AML-193 (cell line): ENCODE results near the gene ALKBH7.

Experiments
- DNase-seq, 2 experiments: peaks; one replicate each; lab custom pipeline; 2025; lab: John Stamatoyannopoulos, UW

Gene ALKBH7

DNA sequence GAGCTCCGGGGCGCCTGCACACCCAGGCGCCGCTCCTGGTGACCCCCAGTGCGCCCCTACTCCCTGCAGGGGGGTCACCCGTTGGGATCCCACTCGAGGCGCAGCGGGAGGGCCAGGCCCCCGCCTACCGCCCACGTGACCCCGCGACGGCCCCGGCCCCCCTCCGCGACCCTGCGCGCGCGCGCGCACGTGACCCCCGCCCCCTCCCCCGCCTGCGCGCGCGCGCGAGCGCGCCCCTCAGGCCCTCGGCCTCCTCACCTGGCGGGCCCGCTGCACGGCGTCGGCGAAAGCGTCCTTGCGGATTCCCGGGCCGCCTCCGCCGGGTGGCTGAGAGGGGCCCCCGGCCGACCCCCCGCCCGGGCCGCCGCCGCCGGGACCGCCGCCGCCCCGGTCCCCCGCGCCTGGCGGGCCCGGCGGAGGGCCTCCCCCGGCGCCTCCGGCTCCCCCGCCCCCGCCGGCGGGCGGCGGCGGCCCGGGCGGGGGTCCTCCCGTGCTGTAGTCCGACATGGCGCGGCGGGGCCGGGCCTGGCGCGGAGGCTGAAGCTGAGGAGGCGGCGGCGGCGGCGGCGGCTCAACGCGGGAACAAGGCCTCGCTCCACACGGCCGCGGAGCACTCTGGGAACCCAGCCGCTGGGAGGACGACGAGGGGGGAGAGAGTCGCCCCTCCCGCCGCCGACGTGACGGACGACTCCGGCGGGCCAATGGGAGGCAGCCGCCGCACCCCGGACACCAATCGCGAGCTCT is 51.8 kb downstream of the ALKBH7 start, which contains the start of gene KHSRP:
KHSRP (minus strand) TSS at position 617 of the 744 bp plus-strand sequence; CDS start at position 507, 110 bp downstream.
- no peak for DNase-seq
